GM11168 (cell line): Measurements from ENCODE around the gene AADACL2.

ENCODE experiments used
- in situ Hi-C: fragments of 300-500 bp; cut with MboI; formaldehyde crosslinking; loops from one replicate; pipeline ENCODE4 v1.12.0; 2022; ENCODE audit warnings: low sequenced_read_pairs; ENCODE audit not compliant: unreplicated experiment

AADACL2 gene

GRCh38 chr3:151733613-151734012 is at the start of gene AADACL2:
Gene AADACL2 (plus strand): TSS chr3:151733927. CDS start chr3:151734036, 109 bp downstream.
- in situ Hi-C loops = no loop called here

GRCh38 chr3:151684094-151684493 is 49.6 kb upstream of the AADACL2 start:
- in situ Hi-C loops = no loop called here

- in situ Hi-C loops = no loop called here
Observed at GRCh38 chr3:151686257-151686656, 47.5 kb upstream of the AADACL2 start.

- in situ Hi-C loops = no loop called here
Observed at GRCh38 chr3:151687076-151687475, 46.7 kb upstream of the AADACL2 start.

GRCh38 chr3:151688571-151688970 is 45.2 kb upstream of the AADACL2 start:
- in situ Hi-C loops = no loop called here

- in situ Hi-C loops = no loop called here
Observed at GRCh38 chr3:151690645-151691044, 43.1 kb upstream of the AADACL2 start.

GRCh38 chr3:151697496-151697895 is 36.2 kb upstream of the AADACL2 start:
- in situ Hi-C loops = no loop called here

GRCh38 chr3:151707216-151707615 is 26.5 kb upstream of the AADACL2 start:
- in situ Hi-C loops = no loop called here

GRCh38 chr3:151708868-151709267 is 24.9 kb upstream of the AADACL2 start:
- in situ Hi-C loops = no loop called here

- in situ Hi-C loops = no loop called here
Observed at GRCh38 chr3:151709847-151710246, 23.9 kb upstream of the AADACL2 start.

GRCh38 chr3:151721294-151721693 is 12.4 kb upstream of the AADACL2 start:
- in situ Hi-C loops = no loop called here

- in situ Hi-C loops = no loop called here
Observed at GRCh38 chr3:151722856-151723255, 10.9 kb upstream of the AADACL2 start.

- in situ Hi-C loops = no loop called here
Observed at GRCh38 chr3:151724576-151725562, 8.9 kb upstream of the AADACL2 start.

- in situ Hi-C loops = no loop called here
Observed at GRCh38 chr3:151726016-151726415, 7.7 kb upstream of the AADACL2 start.

- in situ Hi-C loops = no loop called here
Observed at GRCh38 chr3:151732861-151733260, 866 bp upstream of the AADACL2 start.

GRCh38 chr3:151740581-151740980 is 6.9 kb downstream of the AADACL2 start:
- in situ Hi-C loops = no loop called here

- in situ Hi-C loops = no loop called here
Observed at GRCh38 chr3:151743855-151744254, 10.1 kb downstream of the AADACL2 start.

GRCh38 chr3:151750181-151750580 is 16.5 kb downstream of the AADACL2 start:
- in situ Hi-C loops = no loop called here

- in situ Hi-C loops = no loop called here
Observed at GRCh38 chr3:151750678-151751077, 17.0 kb downstream of the AADACL2 start.

- in situ Hi-C loops = no loop called here
Observed at GRCh38 chr3:151751161-151751560, 17.4 kb downstream of the AADACL2 start.

GRCh38 chr3:151753846-151754245 is 20.1 kb downstream of the AADACL2 start:
- in situ Hi-C loops = no loop called here

- in situ Hi-C loops = no loop called here
Observed at GRCh38 chr3:151761581-151761980, 27.9 kb downstream of the AADACL2 start.
